HCT116 (cell line): ENCODE results near the gene RIMS1.

ENCODE experiments used
- ATF3 ChIP-seq: IDR thresholded peaks from 2 replicates; pipeline ENCODE4 v1.6.1; 2012
- CEBPB ChIP-seq: IDR thresholded peaks from 2 replicates; pipeline ENCODE4 v1.6.1; 2012; ENCODE audit warnings: low read depth
- CTCF ChIP-seq, 3 experiments: fragments of 200-600 bp in 1 of 3; sonication (generic) in 1 of 3; IDR thresholded peaks in 2 of 3; conservative IDR thresholded peaks in 1 of 3; 2 replicates each; pipeline ENCODE4 v1.5.1; 2012 to 2017; ENCODE audit warnings: low read depth in 2 of 3, low read length in 2 of 3, antibody characterized with exemption in 1 of 3, borderline replicate concordance in 1 of 3, control low read depth in 1 of 3, mild to moderate bottlenecking in 1 of 3, mixed read lengths in 1 of 3, mixed run types in 1 of 3, moderate library complexity in 1 of 3; ENCODE audit not compliant: insufficient read depth in 1 of 3
- EZH2 ChIP-seq: fragments of 200-600 bp; sonication (generic); IDR thresholded peaks from 2 replicates; pipeline ENCODE4 v1.6.1; 2017; ENCODE audit warnings: antibody characterized with exemption, mixed run types
- POLR2A ChIP-seq: IDR thresholded peaks from 2 replicates; pipeline ENCODE4 v1.7.0; 2011; ENCODE audit warnings: borderline replicate concordance; ENCODE audit not compliant: insufficient read depth, insufficient read length; ENCODE audit errors: extremely low read depth
- POLR2AphosphoS5 ChIP-seq: IDR thresholded peaks from 2 replicates; pipeline ENCODE4 v1.6.1; 2011; ENCODE audit warnings: mild to moderate bottlenecking, low read depth, low read length, moderate library complexity
- RAD21 ChIP-seq: IDR thresholded peaks from 2 replicates; pipeline ENCODE4 v1.6.1; 2012; ENCODE audit warnings: low read depth, mild to moderate bottlenecking
- REST ChIP-seq: IDR thresholded peaks from 2 replicates; pipeline ENCODE4 v1.6.1; 2012; ENCODE audit warnings: low read depth
- SRF ChIP-seq: IDR thresholded peaks from 2 replicates; pipeline ENCODE4 v1.6.1; 2012; ENCODE audit warnings: low read depth
- ZFX ChIP-seq: fragments of 450-650 bp; IDR thresholded peaks from 2 replicates; pipeline ENCODE4 v1.6.1; 2017

- TF ChIP-seq POLR2A = no peak
- TF ChIP-seq POLR2AphosphoS5 = no peak
- no peak for TF ChIP-seq REST
- no peak for TF ChIP-seq CTCF (IDR thresholded peaks at IDR 0.05 in 2 of 3, conservative IDR thresholded peaks at IDR 0.05 in 1 of 3; ENCODE audit: borderline replicate concordance in 1 of 3, insufficient read depth in 1 of 3, low read depth in 2 of 3, low read length in 2 of 3)
- TF ChIP-seq SRF = no peak
- TF ChIP-seq EZH2 = no peak
- no peak for TF ChIP-seq CEBPB
- no peak for TF ChIP-seq ATF3
- TF ChIP-seq RAD21 = no peak
- TF ChIP-seq ZFX = no peak
Observed at GRCh38 chr6:72410769-72411168, 524.4 kb downstream of the RIMS1 start.
